Measurements from ENCODE around the gene GUCD1.
"Not testable (repeated sequence)": the region's sequence is repeated elsewhere in the genome, so short reads cannot be mapped to it uniquely, and the experiment has no call there.

GUCD1 gene

GRCh38 chr22:24595863-24596262 is 40.9 kb upstream of the GUCD1 start:
- H3K4me3 ChIP-seq (ENCODE audit: low read depth, low read length), result no peak overlapping the region
- TF ChIP-seq, protein P1, sequence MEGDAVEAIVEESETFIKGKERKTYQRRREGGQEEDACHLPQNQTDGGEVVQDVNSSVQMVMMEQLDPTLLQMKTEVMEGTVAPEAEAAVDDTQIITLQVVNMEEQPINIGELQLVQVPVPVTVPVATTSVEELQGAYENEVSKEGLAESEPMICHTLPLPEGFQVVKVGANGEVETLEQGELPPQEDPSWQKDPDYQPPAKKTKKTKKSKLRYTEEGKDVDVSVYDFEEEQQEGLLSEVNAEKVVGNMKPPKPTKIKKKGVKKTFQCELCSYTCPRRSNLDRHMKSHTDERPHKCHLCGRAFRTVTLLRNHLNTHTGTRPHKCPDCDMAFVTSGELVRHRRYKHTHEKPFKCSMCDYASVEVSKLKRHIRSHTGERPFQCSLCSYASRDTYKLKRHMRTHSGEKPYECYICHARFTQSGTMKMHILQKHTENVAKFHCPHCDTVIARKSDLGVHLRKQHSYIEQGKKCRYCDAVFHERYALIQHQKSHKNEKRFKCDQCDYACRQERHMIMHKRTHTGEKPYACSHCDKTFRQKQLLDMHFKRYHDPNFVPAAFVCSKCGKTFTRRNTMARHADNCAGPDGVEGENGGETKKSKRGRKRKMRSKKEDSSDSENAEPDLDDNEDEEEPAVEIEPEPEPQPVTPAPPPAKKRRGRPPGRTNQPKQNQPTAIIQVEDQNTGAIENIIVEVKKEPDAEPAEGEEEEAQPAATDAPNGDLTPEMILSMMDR (IDR thresholded peaks at IDR 0.05; ENCODE audit: low read depth, low read length), result no peak
- in situ Hi-C loops (cut with HindIII; ENCODE audit: low sequenced_read_pairs), result no loop called here
- no peak for DNase-seq (ENCODE audit: low read depth, low spot score)

- in situ Hi-C loops (cut with HindIII; ENCODE audit: low sequenced_read_pairs), result no loop called here
- TF ChIP-seq, protein P1 (IDR thresholded peaks at IDR 0.05; ENCODE audit: low read depth, low read length), result no peak
Observed at GRCh38 chr22:24595228-24595627, 40.3 kb upstream of the GUCD1 start.

GRCh38 chr22:24594569-24595120 is 39.7 kb upstream of the GUCD1 start:
- TF ChIP-seq, protein P1 (IDR thresholded peaks at IDR 0.05; ENCODE audit: low read depth, low read length), result no peak
- in situ Hi-C loops (cut with HindIII; ENCODE audit: low sequenced_read_pairs), result no loop called here
- no peak overlapping the region for H3K4me3 ChIP-seq (ENCODE audit: low read depth, low read length)
- no peak for DNase-seq (ENCODE audit: low read depth, low spot score)

More at GRCh38 chr22:24595228-24595627, 40.3 kb upstream of the GUCD1 start:
- no peak overlapping the region for H3K4me3 ChIP-seq (ENCODE audit: low read depth, low read length)
- no peak for DNase-seq (ENCODE audit: low read depth, low spot score)

DNA sequence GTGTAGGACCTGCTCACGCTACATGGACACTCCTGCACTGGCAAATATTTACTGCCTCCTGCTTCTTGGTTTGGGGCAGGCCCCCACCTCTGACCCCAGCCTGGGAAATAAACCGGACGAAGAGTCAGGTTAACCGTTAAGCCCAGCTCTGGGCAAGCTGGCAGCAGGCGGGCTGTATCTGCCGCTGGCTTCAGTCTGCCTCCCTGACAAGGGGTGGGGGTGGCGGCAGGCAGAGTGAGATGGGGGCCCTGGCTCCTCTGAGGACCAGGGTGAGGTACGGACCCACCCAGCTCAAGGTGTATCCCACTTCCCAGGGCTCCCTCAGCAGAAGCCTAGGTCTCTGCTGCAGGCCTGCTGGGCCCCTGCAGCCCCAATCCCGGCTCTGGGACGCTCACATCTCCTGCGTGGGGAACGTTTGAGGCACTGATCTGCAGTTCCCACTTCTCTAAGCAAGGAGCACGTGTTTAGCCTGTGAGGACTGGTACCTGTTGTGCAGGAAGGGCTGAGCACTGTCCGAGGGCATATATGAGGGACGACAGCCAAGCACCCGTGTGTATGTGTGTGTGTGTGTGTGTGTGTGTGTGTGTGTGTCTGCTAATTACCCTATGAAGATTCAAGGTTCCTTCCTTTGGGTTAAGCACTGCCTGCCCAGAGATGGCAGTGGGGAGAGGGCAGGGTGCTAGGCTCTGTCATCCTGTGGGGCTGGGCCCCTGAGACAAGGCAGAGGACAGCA is 39.1 kb upstream of the GUCD1 start:
- H3K4me3 ChIP-seq (ENCODE audit: low read depth, low read length), result no peak overlapping the region
- in situ Hi-C loops (cut with HindIII; ENCODE audit: low sequenced_read_pairs), result no loop called here
- no peak for DNase-seq (ENCODE audit: low read depth, low spot score)
- TF ChIP-seq, protein P1 (IDR thresholded peaks at IDR 0.05; ENCODE audit: low read depth, low read length), result no peak

- in situ Hi-C loops (cut with HindIII; ENCODE audit: low sequenced_read_pairs); DNase-seq (ENCODE audit: low read depth, low spot score): not testable (repeated sequence)
- H3K4me3 ChIP-seq (ENCODE audit: low read depth, low read length), result peak overlapping the region; percentile 47
Observed at GRCh38 chr22:24593559-24593835, 38.6 kb upstream of the GUCD1 start.

DNA sequence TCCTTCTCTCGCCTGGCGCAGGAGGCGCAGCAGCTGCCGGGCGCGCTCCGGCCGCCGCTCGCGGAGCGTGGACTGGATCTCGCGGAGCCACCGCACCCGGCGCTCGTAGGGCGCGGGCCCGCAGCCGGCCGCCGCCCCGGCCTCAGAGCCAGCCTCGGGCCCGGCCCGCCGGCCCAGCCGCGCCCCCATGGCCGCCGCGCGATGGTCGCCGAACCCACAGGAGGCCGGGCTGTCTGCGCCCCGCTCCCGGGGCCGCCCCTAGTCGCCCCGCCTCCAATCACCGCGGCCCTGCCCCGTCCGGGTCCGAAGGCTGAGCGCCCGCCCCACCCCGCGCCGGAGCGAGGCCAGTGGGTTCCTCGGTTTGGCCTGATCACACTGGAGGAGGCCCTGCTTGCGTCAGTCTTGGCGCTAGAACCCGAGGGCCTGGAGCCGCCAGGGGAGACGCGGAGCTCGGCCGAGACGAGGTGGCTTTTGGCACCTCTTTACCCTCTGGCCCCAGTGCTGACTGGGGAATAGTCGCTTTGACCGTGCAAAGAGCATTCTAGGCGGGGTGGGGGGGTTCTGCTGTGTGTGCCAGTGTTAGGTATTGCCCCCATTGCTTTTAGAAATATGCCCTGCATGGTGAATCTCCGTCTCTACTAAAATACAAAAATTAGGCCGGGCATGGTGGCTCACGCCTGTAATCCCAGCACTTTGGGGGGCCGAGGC is 38.1 kb upstream of the GUCD1 start, which contains the start of gene LRRC75B:
Gene LRRC75B, minus strand, starts transcription at position 223 of the 708 bp plus-strand sequence. Its CDS starts 34 bp downstream, at position 189.
- TF ChIP-seq, protein P1 (IDR thresholded peaks at IDR 0.05; ENCODE audit: low read depth, low read length), result no peak
- peak; percentile 85 for DNase-seq (ENCODE audit: low read depth, low spot score)
- in situ Hi-C loops (cut with HindIII; ENCODE audit: low sequenced_read_pairs), result no loop called here
- H3K4me3 ChIP-seq (ENCODE audit: low read depth, low read length), result peak within 1 kb of the TSS; percentile 52
